HT-29 (cell line): Measurements from ENCODE around the gene PSME1. TPM values are rescaled to one million over a fixed set of nuclear protein-coding genes. Genes with fewer than 3 reads are reported as not detected.

Source experiments
- small RNA-seq: library from RNA; depleted of rRNA; stranded (forward); fragments of <200 nt; gene quantifications from one replicate; pipeline ENCODE3, GENCODE V24; 2014
- total RNA-seq: library from RNA; depleted of rRNA; stranded (reverse); fragments of >200 nt; shearing (Covaris generic); gene quantifications from 2 replicates; pipeline ENCODE4 v1.2.3, GENCODE V29; 2014; rRNA removed

The PSME1 gene
- total RNA-seq, 1 experiment from 2014 or later, result 164 TPM

Small RNAs within 50 kb of the gene (small RNA-seq; reads per million reads assigned to genes)
- gene IPO4, result not detected
- not detected for gene IRF9
- 26.2 reads per million, percentile 93 among the genes with 10 or more reads in this experiment for gene RNA5SP383

Other genes starting within 250 kb of the PSME1 start
- gene DHRS4, start 182.4 kb upstream of the PSME1 start, total RNA-seq, result 40.0 and 47.4 TPM in 2 replicates
- 29.2 and 35.7 TPM in 2 replicates for gene DHRS4L2, start 147.3 kb upstream of the PSME1 start, total RNA-seq
- 1.1 TPM in 2 replicates for gene CARMIL3, start 84.2 kb upstream of the PSME1 start, total RNA-seq
- not detected in 2 replicates for gene CPNE6, start 64.6 kb upstream of the PSME1 start, total RNA-seq
- gene PCK2, start 41.9 kb upstream of the PSME1 start, total RNA-seq, result 30.5 and 36.1 TPM in 2 replicates
- 75.8 and 81.2 TPM in 2 replicates for gene DCAF11, start 21.4 kb upstream of the PSME1 start, total RNA-seq
- gene NRL, start 21.2 kb upstream of the PSME1 start, total RNA-seq, result 4.5 and 6.5 TPM in 2 replicates
- gene FITM1, start 5.5 kb upstream of the PSME1 start, total RNA-seq, result 0.13 and 0.74 TPM in 2 replicates
- gene EMC9, start 5.4 kb downstream of the PSME1 start, total RNA-seq, result 52.4 and 63.9 TPM in 2 replicates
- 175 and 210 TPM in 2 replicates for gene PSME2, start 10.4 kb downstream of the PSME1 start, total RNA-seq
- gene RNF31, start 11.3 kb downstream of the PSME1 start, total RNA-seq, result 62.3 and 67.8 TPM in 2 replicates
- gene IRF9, start 25.1 kb downstream of the PSME1 start, total RNA-seq, result 49.6 and 69.8 TPM in 2 replicates
- gene REC8, start 35.9 kb downstream of the PSME1 start, total RNA-seq, result 3.4 and 14.0 TPM in 2 replicates
- 110 and 182 TPM in 2 replicates for gene IPO4, start 52.6 kb downstream of the PSME1 start, total RNA-seq
- gene TM9SF1, start 59.2 kb downstream of the PSME1 start, total RNA-seq, result 41.4 and 44.4 TPM in 2 replicates
- not detected in 2 replicates for gene TSSK4, start 69.5 kb downstream of the PSME1 start, total RNA-seq
- gene CHMP4A, start 77.3 kb downstream of the PSME1 start, total RNA-seq, result 18.8 and 26.4 TPM in 2 replicates
- 9.8 and 16.3 TPM in 2 replicates for gene MDP1, start 79.9 kb downstream of the PSME1 start, total RNA-seq
- gene NEDD8, start 96.2 kb downstream of the PSME1 start, total RNA-seq, result 104 and 143 TPM in 2 replicates
- 37.3 and 40.6 TPM in 2 replicates for gene GMPR2, start 96.7 kb downstream of the PSME1 start, total RNA-seq
- 29.1 and 35.9 TPM in 2 replicates for gene TINF2, start 106.4 kb downstream of the PSME1 start, total RNA-seq
- 2.2 and 2.8 TPM in 2 replicates for gene TGM1, start 127.0 kb downstream of the PSME1 start, total RNA-seq
- 32.1 and 34.4 TPM in 2 replicates for gene RABGGTA, start 135.4 kb downstream of the PSME1 start, total RNA-seq
- 19.7 and 20.1 TPM in 2 replicates for gene DHRS1, start 163.6 kb downstream of the PSME1 start, total RNA-seq
- gene NOP9, start 163.7 kb downstream of the PSME1 start, total RNA-seq, result 26.8 and 27.7 TPM in 2 replicates
- gene CIDEB, start 171.8 kb downstream of the PSME1 start, total RNA-seq, result 0.31 and 2.3 TPM in 2 replicates
- gene LTB4R2, start 173.9 kb downstream of the PSME1 start, total RNA-seq, result 13.3 and 16.5 TPM in 2 replicates
- 9.8 and 10.6 TPM in 2 replicates for gene LTB4R, start 175.3 kb downstream of the PSME1 start, total RNA-seq
- 1.6 and 2.9 TPM in 2 replicates for gene ADCY4, start 198.9 kb downstream of the PSME1 start, total RNA-seq
- 20.7 and 24.9 TPM in 2 replicates for gene RIPK3, start 203.8 kb downstream of the PSME1 start, total RNA-seq
- 2.9 and 4.3 TPM in 2 replicates for gene NFATC4, start 232.0 kb downstream of the PSME1 start, total RNA-seq